DMS114 treated with DMSO at 0.1 percent for 48 hours (cell line): ENCODE results near the gene BHLHA9.

Experiments
- DNase-seq: peaks from one replicate; lab custom pipeline; 2025; ENCODE audit not compliant: unreplicated experiment; lab: John Stamatoyannopoulos, UW

The BHLHA9 gene

DNA sequence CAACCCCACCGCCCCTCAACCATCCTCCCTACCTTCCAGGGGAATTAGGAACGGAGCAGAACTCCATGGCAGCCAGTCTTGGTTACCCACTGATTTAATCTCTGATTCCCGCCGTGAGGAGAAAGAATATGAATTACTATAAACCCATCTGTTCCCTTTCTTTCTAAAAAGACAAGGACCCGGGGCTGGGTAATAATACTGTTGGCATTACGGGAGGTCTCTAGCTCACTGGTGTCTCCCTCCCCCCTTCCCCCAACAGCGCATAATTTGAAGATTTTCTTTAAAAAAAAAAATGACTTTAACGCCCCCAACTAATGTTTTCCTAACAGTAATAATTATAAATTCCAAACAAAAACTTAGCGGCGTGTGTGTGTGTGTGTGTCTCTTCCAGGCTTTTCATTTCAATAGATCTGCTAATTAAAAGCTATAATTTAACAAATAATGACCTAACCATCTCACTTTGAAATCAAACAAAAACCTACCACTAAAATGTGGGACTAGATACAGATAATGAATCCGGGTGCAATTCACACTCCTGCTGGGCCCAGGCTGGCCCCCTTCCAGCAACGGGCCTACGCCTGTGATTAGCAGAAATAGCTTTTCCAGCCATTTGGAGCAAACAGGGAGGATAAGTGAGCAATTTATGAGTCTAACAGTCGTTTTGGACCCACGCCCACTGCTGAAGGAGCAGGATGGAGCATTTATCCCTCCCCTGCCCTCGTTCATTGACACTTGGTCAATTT is 18.2 kb upstream of the BHLHA9 start:
- DNase-seq, result no peak

DNA sequence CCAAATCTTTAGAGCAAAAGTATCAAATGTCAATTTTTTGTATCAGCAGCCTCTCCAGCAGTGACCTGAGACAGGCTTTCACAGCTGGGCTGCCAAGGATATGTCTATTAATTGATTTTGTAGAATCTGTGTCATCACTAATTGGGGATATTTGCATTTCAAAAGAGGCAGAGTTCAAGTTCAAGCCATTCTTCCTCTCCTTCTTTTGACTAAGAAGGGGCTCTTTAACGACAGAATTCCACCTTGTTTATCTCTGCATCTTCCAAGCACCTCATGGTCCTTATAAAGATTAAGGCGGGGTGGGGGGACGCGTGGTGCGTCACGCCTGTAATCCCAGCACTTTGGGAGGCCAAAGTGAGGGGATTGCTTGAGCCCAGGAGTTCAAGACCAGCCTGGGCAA is 15.2 kb upstream of the BHLHA9 start:
- DNase-seq, result no peak

DNA sequence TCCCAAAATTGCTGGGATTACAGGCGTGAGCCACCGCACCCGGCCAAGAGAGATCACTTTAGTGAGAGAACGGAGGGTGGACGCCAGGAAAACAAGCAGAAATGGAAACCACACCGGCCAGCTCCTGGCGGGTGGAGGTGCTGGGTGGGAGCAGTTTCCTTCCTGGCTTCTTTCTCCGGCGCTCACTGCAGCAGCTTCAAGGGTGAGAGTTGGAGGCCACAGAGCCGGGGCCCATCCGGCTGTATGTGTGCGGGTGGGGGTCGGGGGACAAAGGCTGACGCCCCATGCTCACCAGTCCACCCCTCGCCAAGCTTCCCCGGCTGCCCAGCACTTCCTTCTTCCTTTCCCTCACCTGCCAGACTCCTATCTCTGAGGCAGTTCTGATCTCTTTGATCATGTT is 13.5 kb upstream of the BHLHA9 start:
- no peak for DNase-seq

DNA sequence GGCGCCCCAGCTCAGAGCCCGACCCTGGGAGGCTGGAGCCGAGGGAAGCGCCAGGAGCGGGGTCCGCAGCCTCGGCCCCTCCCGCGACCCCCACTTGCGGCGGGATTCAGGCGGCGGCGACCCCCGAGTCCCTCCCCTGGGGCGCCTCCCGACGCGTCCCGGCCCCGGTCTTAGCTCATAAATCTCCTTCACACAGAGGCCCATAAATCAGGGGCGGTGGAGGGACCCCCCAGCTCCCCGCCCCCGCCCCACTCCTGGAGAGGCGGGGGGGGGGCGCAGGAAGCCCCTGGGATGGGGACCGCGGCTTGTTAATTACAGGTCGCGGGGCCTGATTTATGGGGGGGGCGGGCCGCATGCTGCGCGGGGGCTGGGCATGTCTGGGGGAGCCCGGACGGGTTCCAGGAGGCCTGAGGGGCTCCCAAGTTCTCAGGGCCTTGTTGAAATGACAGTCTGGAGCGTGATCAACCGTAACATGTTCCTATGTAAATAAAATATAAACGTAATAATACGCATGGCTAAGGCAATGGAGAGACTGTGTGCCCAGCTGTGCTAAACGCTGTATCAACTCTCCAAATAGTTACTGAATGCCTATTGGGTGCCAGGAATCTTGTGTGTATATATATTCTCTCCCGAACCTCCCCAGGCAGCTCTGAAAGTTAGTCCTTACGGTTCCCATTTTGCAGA is 10.0 kb upstream of the BHLHA9 start:
- DNase-seq, result no peak

DNA sequence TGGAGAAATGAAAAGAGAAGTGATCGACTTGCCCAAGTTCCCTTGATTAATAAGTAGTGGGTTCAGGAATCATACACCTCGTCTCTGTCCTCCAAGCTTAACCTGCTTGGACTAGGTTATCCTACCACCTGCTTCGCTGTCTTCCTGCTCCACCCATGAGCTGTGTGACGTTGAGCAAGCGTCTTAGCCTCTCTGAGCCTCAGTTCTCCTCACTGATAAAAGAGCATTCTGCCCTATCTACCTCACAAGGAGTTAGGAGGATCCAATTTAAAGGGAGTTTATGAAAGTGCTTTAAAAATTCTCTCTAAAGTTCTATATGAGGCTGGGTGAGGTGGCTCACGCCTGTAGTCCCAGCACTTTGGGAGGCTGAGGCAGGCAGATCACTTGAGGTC is 9.5 kb upstream of the BHLHA9 start:
- no peak for DNase-seq

DNA sequence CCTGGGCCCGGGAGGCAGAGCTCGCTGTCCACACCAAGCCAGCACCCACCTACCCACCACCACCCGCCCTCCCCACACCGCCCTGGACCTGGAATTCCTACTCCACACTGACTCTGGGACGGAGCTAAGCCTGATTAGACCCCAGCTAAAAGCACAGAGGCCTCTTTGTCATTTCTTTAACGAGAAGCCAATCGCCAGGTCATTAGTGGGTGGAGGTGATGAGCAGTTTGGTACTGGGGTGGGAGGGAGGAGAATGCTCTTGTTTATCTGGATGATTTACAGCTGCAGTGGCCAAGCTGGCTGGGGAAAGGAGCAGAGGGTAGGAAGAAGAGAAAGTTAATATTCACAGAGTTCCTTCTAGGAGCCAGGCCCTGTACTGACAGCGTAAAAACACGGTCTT is 6.0 kb upstream of the BHLHA9 start:
- no peak for DNase-seq

DNA sequence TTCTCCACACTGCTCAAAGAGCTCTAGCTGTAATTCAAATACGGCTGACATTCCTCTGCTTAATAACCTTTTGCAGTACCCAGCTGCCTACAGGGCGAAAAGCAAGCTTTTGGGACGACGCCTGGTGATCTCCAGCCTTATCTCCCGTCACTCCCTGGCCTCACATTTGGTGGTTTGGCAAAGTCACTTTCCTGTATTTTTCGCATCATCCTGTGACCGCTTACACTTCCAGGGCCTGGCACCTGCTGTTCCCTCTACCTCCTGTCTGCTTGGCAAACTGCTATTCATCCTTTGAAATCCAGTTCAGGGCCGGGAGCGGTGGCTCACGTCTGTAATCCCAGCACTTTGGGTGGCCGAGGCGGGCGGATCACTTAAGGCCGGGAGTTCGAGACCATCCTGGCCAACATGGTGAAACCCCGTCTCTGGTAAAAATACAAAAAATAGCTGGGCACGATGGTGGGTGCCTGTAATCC is 2.7 kb upstream of the BHLHA9 start:
- no peak for DNase-seq

DNA sequence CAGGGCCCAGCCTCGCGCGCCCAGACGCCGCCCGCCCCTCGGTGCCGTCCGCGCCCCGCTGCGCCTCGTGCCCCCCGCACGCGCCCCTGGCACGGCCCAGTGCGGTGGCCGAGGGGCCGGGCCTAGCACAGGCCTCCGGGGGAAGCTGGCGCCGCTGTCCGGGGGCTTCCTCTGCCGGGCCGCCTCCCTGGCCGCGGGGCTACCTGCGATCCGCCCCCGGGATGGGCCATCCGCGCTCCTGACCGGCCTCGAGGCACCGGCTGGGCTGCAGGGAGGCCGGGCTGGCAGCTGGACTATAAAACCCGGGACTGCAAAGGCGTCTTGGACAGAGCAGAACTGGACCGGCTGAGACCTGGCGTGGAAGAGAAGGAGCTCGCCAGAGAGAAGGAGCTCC is 783 bp downstream of the BHLHA9 start:
- DNase-seq, result no peak

DNA sequence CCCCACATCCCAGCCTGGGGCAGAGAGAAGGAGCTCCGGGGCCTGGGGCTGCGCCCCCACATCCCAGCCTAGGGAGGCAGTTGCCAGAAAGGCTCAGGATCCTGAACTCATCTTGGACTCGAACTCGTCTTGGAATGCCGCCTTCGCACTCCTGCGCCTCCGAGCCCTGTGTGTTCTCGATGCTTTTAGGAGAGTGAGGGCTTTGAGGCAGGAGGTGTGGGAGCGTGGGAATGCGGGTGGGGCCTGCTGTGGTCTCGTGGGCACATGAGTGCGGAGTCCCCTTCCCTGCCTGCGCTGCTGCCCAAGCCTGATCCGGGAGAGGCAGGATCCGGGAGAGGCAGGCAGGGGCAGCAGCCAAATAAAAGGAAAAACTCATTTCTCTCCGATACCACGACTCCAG is 1.2 kb downstream of the BHLHA9 start:
- DNase-seq, result no peak

DNA sequence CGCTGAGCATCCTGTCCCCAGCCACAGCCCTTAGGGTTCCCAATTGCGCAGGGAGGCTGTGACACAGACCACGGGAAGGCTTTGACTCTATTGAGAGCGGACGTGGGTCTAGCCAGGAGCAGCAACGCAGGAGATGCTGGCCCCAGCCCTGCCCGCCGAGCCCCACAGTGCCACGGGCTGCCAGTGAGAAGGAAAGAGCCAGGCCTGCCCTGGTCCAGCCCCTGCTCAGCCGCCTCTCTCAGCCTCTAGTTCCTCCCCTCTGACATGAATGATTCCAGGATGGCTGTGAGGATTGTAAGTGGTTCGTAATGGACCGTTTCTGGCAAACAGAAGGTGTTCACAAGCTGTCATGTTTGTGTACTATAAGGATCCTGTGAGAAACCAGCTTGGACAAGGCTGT is 2.5 kb downstream of the BHLHA9 start:
- no peak for DNase-seq

DNA sequence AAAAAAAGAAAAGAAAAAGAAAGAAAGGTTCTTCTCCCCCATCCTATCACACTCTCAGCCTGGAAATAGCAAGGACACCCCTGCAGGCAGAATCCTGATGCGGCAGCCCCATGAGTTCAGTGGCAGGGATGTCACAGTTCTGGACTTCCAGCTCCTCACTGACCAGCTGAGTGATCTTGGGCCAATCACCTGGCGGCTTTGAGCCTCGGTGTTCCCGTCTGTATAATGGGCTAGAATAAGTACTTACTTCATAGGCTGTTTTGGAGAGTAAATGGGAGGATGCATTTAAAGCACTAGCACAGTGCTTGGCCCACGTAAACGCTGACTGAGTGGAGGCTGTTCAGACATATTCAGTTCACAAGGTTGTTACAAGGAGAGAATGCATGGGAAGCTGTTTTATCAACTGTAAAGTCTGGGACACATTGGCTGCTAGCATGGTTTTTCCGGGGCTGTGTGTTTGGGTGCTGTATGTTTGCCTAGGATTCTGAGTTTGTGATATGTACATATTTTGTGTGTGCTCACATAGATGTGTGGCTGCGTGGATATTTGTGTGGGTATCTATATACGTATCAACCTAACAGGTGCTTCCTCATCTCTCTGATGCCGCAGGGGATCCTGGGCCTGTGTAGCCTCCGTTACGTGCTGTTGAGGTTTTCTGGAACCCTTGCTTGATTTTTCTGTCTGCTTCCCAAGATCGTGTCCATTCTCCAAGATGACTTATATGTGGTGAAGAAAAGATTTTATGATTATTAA is 3.4 kb downstream of the BHLHA9 start:
- DNase-seq, result no peak

DNA sequence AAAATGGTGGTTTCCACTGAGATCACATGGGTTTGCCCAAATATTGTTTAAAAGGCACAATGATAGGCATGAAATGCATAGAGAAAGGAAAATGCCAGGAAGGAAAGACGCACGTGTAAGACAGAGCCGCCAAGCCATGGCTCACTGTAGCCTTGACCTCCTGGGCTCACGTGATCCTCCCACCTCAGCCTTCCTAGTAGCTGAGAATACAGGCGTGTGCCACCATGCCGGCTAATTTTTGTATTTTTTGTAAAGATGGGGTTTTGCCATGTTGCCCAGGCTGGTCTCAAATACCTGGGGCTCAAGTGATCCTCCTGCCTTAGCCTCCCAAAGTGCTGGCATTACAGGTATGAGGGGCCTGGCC is 4.0 kb downstream of the BHLHA9 start:
- DNase-seq, result no peak

DNA sequence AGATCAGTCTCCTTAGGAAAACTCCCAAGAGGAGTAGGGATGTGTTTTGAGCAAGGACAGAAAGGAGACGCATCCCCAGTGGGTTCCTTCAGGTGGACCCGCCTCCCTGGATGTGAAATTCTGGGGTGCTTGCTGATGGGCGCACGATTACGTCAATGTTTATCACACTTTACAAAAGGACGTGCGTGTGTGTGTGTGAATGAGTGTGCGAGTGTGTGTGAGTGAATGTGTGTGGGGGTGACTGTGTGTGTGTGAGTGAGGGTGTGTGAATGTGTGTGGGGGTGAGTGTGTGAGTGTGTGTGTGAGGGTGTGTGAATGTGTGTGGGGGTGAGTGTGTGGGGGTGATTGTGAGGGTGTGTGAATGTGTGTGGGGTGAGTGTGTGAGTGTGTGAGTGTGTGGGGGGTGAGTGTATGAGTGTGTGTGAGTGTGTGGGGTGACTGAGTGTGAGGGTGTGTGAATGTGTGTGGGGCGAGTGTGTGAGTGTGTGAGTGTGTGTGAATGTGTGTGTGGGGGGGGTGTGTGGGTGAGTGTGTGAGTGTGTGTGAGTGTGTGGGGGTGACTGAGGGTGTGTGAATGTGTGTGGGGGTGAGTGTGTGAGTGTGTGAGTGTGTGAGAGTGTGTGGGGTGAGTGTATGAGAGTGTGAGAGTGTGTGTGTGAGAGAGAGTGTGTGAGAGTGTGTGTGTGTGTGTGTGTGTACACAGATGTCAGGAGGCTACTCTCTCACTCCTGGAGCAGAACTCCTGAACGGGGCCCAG is 5.1 kb downstream of the BHLHA9 start:
- no peak for DNase-seq

DNA sequence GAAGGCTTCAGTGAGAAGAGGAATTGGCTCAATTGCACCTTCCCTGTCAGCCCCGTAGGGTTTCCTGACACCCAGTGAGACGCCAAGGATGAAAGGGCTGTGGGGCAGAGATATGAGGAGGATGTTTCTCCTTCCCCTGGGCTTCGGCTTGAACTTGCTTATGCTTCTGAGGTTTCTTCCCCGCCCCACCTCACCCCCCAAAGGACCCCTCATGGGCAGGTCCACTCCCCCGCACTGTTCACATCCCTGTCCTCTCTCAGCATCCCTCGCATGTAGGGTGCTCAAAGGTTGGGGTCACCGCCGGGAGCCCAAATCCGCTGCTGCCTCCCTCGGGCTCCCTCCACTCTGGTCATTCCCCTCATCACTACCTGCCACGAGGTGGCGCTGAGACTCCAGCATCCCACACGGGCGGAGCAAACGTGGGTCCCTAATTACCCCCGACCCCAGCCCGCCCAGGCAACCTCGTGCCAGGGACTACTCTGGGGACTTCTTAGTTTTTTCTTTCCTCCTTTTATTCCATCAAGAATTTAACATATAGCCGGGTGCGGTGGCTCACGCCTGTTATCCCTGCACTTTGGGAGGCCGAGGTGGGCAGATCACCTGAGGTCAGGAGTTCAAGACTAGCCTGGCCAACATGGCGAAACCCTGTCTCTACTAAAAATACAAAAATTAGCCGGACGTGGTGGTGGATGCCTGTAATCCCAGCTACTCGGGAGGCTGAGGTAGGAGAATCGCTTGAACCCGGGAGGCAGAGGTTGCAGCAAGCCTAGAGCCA is 5.9 kb downstream of the BHLHA9 start:
- no peak for DNase-seq

DNA sequence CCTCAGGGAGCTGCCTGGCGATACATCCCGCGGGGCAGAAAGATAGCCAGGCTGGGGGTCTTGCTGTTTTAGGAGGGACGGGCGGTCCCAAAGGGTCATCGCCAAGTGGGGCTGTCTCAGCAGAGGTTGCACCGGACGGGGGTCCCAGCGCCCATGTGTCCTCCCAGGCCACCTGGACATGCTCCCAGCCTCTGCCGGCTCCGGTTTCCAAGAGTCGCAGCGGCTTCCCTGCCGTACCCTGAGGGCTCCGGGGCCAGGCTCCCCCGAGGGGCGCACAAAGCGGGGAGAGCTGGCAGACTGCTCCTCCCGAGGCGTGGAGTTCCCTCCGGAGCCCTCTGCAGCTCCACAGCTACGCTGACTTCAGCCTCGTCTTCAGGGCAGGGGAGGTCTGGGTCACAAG is 10.4 kb downstream of the BHLHA9 start:
- no peak for DNase-seq

DNA sequence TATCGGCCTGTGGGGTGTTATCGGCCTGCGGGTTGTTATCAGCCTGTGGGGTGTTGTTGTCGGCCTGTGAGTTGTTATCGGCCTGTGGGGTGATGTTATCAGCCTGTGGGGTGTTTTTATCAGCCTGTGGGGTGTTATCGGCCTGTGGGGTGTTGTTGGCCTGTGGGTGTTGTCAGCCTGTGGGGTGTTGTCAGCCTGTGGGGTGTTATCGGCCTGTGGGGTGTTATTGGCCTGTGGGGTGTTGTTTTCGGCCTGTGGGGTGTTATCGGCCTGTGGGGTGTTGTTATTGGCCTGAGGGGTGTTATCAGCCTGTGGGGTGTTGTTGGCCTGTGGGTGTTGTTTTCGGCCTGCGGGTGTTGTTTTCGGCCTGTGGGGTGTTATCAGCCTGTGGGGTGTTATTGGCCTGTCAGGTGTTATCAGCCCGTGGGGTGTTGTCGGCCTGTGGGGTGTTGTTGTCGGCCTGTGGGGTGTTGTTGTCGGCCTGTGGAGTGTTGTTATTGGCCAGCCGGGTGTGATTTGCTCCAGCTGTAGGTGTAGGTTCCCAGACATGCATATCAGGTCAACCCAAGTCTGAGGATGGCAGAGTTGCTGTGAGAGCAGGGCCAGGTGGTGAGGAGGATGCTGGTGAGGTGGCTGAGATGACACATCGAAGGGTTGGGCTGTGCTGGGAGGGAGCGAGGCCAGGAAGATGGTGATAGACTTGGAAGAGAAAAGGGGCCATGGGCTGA is 16.3 kb downstream of the BHLHA9 start:
- DNase-seq, result no peak

DNA sequence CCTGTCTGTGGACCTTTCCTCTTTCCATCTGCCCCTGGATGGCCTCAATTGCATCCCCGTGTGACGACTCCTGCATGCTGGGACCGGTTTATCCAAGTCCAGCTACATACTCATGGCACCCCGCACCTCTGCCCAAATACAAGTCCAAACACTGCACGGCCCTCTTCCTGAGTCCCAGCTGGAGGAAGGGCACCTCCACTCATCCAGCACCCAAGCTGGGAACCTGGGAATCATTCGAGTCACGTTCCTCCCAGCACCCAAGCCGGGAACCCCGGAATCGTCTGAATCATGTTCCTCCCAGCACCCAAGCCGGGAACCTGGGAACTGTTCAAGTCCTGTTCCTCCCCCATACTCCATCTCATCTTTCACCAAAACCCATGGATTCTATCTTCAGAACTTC is 19.5 kb downstream of the BHLHA9 start:
- DNase-seq, result no peak

DNA sequence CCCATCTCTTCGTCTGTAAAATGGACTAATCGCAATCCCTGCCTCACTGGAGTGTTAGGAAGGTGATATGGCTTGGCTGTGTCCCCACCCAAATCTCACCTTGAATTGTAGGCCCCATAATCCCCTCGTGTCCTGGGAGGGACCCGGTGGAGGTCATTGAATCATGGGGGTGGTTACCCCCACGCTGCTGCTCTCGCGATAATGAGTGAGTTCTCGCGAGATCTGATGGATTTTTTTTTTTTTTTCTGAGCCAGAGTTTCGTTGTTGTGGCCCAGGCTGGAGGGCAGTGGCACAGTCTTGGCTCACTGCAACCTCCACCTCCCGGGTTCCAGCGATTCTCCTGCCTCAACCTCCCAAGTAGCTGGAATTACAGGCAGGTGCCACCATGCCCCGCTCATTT is 20.4 kb downstream of the BHLHA9 start:
- DNase-seq, result no peak

DNA sequence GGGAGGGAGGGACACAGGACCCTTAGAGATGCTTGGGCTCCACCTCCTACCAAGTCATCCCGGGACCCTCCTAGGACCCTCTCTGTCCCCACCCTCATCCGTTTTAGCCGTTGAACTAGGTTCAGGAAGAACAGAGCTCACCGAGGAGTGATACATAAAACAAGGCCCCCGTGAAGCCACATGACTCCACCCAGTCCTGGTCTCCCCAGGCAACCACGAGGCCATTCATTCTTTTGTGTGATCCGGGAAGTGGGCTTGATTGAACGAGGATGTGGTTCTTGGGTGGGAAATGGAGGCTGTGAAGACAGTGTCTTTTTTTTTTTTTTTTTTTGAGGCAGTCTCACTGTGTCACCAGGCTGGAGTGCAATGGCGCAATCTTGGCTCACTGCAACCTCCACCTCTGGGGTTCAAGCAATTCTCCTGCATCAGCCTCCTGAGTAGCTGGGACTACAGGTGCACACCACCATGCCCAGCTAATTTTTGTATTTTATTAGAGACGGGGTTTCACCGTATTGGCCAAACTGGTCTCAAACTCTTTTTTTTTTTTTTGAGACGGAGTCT is 24.0 kb downstream of the BHLHA9 start:
- DNase-seq, result no peak

DNA sequence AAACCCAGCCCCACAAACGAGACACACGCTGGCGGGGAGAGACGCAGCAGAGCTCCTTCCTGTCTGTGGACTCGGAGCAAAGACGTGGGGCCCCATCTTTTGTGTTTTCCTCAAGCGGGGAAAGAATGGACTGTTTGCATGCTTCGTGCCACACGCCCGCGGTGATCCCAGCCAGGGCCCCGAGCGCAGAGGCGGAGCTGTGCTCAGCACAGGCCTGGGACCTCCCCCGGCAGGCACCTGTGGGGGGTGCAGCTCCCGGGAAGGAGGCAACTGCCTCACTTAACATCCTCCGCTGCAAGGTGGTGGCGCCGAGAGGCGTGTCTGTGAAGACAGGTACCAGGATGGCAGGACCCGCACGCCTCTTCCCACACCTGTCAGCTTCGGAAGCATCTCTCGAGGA is 28.4 kb downstream of the BHLHA9 start:
- no peak for DNase-seq
